Osteoblast (primary cell): ENCODE data around the gene RP2. TPM values are rescaled to one million over a fixed set of nuclear protein-coding genes. Genes with fewer than 3 reads are reported as not detected.
A peak's percentile ranks its signal among the peaks of the same experiment; 100 is the strongest.

Experiments
- DNase-seq: peaks from one replicate; pipeline ENCODE4 v3.0.0; 2011; ENCODE audit warnings: low spot score, mixed read lengths; ENCODE audit not compliant: insufficient read length; ENCODE audit errors: missing footprints
- H2AFZ ChIP-seq: 2 replicates; pipeline ENCODE4 v1.6.0; 2011; ENCODE audit warnings: mild to moderate bottlenecking, low read length
- H3K27ac ChIP-seq: 2 replicates; pipeline ENCODE4 v1.5.1; 2011; ENCODE audit warnings: mild to moderate bottlenecking, low read depth, low read length, moderate library complexity
- H3K27me3 ChIP-seq: 2 replicates; pipeline ENCODE4 v1.6.0; 2012; ENCODE audit warnings: mild to moderate bottlenecking, control low read depth, inconsistent platforms, low read length, moderate library complexity; ENCODE audit not compliant: insufficient read depth
- H3K36me3 ChIP-seq: 2 replicates; pipeline ENCODE4 v1.5.1; 2011; ENCODE audit warnings: mild to moderate bottlenecking, low read length, control low read depth, moderate library complexity; ENCODE audit not compliant: insufficient read depth
- H3K4me1 ChIP-seq: 2 replicates; pipeline ENCODE4 v1.5.1; 2011; ENCODE audit warnings: mild to moderate bottlenecking, low read length, control low read depth, moderate library complexity; ENCODE audit not compliant: insufficient read depth
- H3K4me2 ChIP-seq: 2 replicates; pipeline ENCODE4 v1.6.0; 2011; ENCODE audit warnings: mild to moderate bottlenecking, low read length; ENCODE audit not compliant: insufficient read depth
- H3K4me3 ChIP-seq: fragments of 200-600 bp; sonication (generic); 3 replicates; pipeline ENCODE4 v1.5.1; 2012; ENCODE audit warnings: mild to moderate bottlenecking, low read length, inconsistent platforms; ENCODE audit not compliant: insufficient read depth
- H3K79me2 ChIP-seq: 2 replicates; pipeline ENCODE4 v1.6.0; 2012; ENCODE audit warnings: mild to moderate bottlenecking, low read length, control low read depth, inconsistent platforms; ENCODE audit not compliant: insufficient read depth
- H3K9me3 ChIP-seq: 2 replicates; pipeline ENCODE4 v1.5.1; 2011; ENCODE audit warnings: low read depth, low read length, control low read depth
- H4K20me1 ChIP-seq: 2 replicates; pipeline ENCODE4 v1.6.0; 2012; ENCODE audit warnings: mild to moderate bottlenecking, low read length, control low read depth; ENCODE audit not compliant: insufficient read depth
- CTCF ChIP-seq: IDR thresholded peaks from 2 replicates; pipeline ENCODE4 v1.5.1; 2011; ENCODE audit warnings: mild to moderate bottlenecking, low read depth, low read length, moderate library complexity; ENCODE audit errors: extremely low read depth
- total RNA-seq: library from RNA; depleted of rRNA; stranded (reverse); fragments of >200 nt; gene quantifications from 2 replicates; pipeline ENCODE4 v1.2.3, GENCODE V29; 2012

Gene RP2
- total RNA-seq, 1 donor: 19.5 TPM

- H3K4me1 ChIP-seq: no peaks in the 10 kb centered on the region
- DNase-seq: no peak
- no peaks in the 10 kb centered on the region for H3K9me3 ChIP-seq
- no peaks in the 10 kb centered on the region for H3K79me2 ChIP-seq
- H2AFZ ChIP-seq: no peak overlapping the region
- no peak overlapping the region for H3K4me2 ChIP-seq
- no peaks in the 10 kb centered on the region for H3K27me3 ChIP-seq
- H4K20me1 ChIP-seq: no peaks in the 10 kb centered on the region
- H3K4me3 ChIP-seq: no peak overlapping the region
- TF ChIP-seq CTCF: no peak
- H3K36me3 ChIP-seq: no peaks in the 10 kb centered on the region
- no peak overlapping the region for H3K27ac ChIP-seq
These were observed 16.3 kb upstream of the RP2 start for GRCh38 chrX:46820391-46821100.

GRCh38 chrX:46823481-46823880 lies 13.4 kb upstream of the RP2 start:
- no peak for DNase-seq
- TF ChIP-seq CTCF: no peak
- H2AFZ ChIP-seq: no peak overlapping the region
- H3K79me2 ChIP-seq: no peaks in the 10 kb centered on the region
- H3K4me1 ChIP-seq: no peaks in the 10 kb centered on the region
- H4K20me1 ChIP-seq: no peaks in the 10 kb centered on the region
- no peak overlapping the region for H3K27ac ChIP-seq
- no peak overlapping the region for H3K4me2 ChIP-seq
- H3K36me3 ChIP-seq: no peaks in the 10 kb centered on the region
- no peaks in the 10 kb centered on the region for H3K9me3 ChIP-seq
- H3K27me3 ChIP-seq: no peaks in the 10 kb centered on the region
- H3K4me3 ChIP-seq: no peak overlapping the region

GRCh38 chrX:46831765-46832327 lies 5.0 kb upstream of the RP2 start:
- Histone ChIP-seq H3K4me1 (no peaks in the 10 kb centered on the region), H3K4me2 (no peak overlapping the region), H3K36me3 (no peaks in the 10 kb centered on the region), H3K4me3 (no peak overlapping the region), H3K27me3 (no peaks in the 10 kb centered on the region), H3K9me3 (no peaks in the 10 kb centered on the region), H3K27ac (no peak overlapping the region), H4K20me1 (no peaks in the 10 kb centered on the region), H2AFZ (no peak overlapping the region), H3K79me2 (no peaks in the 10 kb centered on the region)
- DNase-seq: peak; percentile 68
- TF ChIP-seq CTCF: no peak
